GM12872 (cell line): Measurements from ENCODE around the gene MAGI2.

Source experiments
- CTCF ChIP-seq: IDR thresholded peaks from 3 replicates; pipeline ENCODE4 v1.5.1; 2011; ENCODE audit warnings: low read depth, mild to moderate bottlenecking, low read length, moderate library complexity; ENCODE audit not compliant: insufficient read depth

MAGI2 gene

GRCh38 chr7:79341902-79342301 is 111.6 kb downstream of the MAGI2 start:
- no peak for TF ChIP-seq CTCF

- TF ChIP-seq CTCF = no peak
Measured at GRCh38 chr7:79340212-79340611, 113.3 kb downstream of the MAGI2 start.

- no peak for TF ChIP-seq CTCF
Measured at GRCh38 chr7:79339208-79339925, 114.1 kb downstream of the MAGI2 start.

- no peak for TF ChIP-seq CTCF
Measured at GRCh38 chr7:79337717-79338116, 115.8 kb downstream of the MAGI2 start.

GRCh38 chr7:79334841-79335240 is 118.6 kb downstream of the MAGI2 start:
- TF ChIP-seq CTCF = no peak

- no peak for TF ChIP-seq CTCF
Measured at GRCh38 chr7:79334334-79334733, 119.1 kb downstream of the MAGI2 start.

GRCh38 chr7:79332091-79332490 is 121.4 kb downstream of the MAGI2 start:
- TF ChIP-seq CTCF = no peak

- no peak for TF ChIP-seq CTCF
Measured at GRCh38 chr7:79329464-79329863, 124.0 kb downstream of the MAGI2 start.
